NT2/D1 (cell line): ENCODE measurements around the gene C1orf216.
A peak's percentile ranks its signal among the peaks of the same experiment; 100 is the strongest.

Experiments
- DNase-seq: peaks from one replicate; pipeline ENCODE4 v3.0.0-alpha.2; 2011; ENCODE audit warnings: low read depth, low spot score
- H3K27me3 ChIP-seq: 2 replicates; pipeline ENCODE4 v1.6.0; 2011; ENCODE audit warnings: mild to moderate bottlenecking; ENCODE audit not compliant: insufficient read length, insufficient read depth
- H3K36me3 ChIP-seq: 2 replicates; pipeline ENCODE4 v1.6.1; 2011; ENCODE audit warnings: mild to moderate bottlenecking, low read length, mixed read lengths; ENCODE audit not compliant: insufficient read depth, insufficient read length
- H3K4me1 ChIP-seq: 2 replicates; pipeline ENCODE4 v1.5.1; 2011; ENCODE audit not compliant: insufficient read depth, insufficient read length
- H3K4me3 ChIP-seq: 2 replicates; pipeline ENCODE4 v1.5.1; 2011; ENCODE audit warnings: low read depth; ENCODE audit not compliant: insufficient read length
- H3K9ac ChIP-seq: 2 replicates; pipeline ENCODE4 v1.6.0; 2011; ENCODE audit warnings: low read depth; ENCODE audit not compliant: insufficient read length
- H3K9me3 ChIP-seq: 2 replicates; pipeline ENCODE4 v1.5.1; 2011; ENCODE audit warnings: mild to moderate bottlenecking, low read length; ENCODE audit not compliant: insufficient read depth
- SUZ12 ChIP-seq: IDR thresholded peaks from 2 replicates; pipeline ENCODE4 v1.6.1; 2011; ENCODE audit not compliant: insufficient read length, insufficient read depth; ENCODE audit errors: extremely low read depth
- YY1 ChIP-seq: IDR thresholded peaks from 2 replicates; pipeline ENCODE4 v1.6.1; 2011; ENCODE audit not compliant: insufficient read length, insufficient read depth
- ZNF274 ChIP-seq: IDR thresholded peaks from 2 replicates; pipeline ENCODE4 v1.6.1; 2011; ENCODE audit warnings: mild to moderate bottlenecking, low read depth, low read length

C1orf216 gene

DNA sequence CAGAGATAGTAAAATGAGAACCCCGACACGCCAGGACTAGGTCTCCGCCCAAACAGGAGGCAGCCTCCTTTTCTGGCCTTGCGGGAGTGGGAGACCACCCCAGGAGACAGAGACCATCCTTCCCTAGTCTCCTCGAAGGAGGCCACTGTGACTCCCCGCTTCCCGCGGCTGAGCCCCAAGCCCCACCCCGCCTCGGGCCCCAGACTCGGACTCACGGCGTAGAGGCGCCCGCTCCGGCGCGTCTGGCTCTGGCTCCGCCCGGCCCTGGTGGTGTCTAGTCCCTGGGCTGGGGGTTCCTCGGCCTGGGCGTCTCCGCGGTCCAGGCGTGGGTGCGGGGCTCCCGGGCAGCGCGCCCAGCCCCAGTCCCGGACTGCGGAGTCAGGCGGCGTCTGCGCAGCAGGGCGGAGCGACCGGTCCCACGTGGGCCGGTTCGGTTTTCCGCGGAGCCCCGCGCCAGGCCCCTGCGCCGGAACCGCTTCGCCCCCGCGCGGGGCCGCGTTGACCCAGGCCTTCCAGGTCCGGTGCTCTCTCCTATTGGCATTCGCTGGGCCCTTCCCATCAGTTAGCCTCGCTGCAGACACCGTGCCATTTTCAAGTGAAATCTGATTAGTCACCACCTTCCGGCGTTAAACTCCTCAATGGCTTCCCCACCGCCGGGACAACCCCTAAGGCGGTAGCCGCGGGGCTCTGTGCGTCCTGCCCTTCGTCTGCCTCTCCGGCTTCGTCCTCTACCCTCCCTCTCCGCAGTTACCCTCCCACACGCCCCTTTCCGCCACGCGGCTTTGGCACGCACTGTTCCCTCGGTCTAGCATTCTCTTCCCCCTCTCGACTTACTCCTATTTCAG, at the start of gene C1orf216:
TSS of gene C1orf216 (minus strand) at position 393 of the 845 bp plus-strand sequence. CDS start 2,563 bp downstream, outside the sequence.
- H3K9ac ChIP-seq, result peak within 1 kb of the TSS; percentile 94
- H3K36me3 ChIP-seq, result peaks cover 38% of the 10 kb centered on the region
- TF ChIP-seq YY1, result no peak
- TF ChIP-seq SUZ12, result no peak
- TF ChIP-seq ZNF274, result no peak
- peaks cover 20% of the 10 kb centered on the region for H3K4me1 ChIP-seq
- no peak for DNase-seq
- H3K27me3 ChIP-seq, result no peaks in the 10 kb centered on the region
- H3K9me3 ChIP-seq, result no peaks in the 10 kb centered on the region
- H3K4me3 ChIP-seq, result peak within 1 kb of the TSS; percentile 87

GRCh38 chr1:35764283-35764682, 45.6 kb upstream of the C1orf216 start:
- H3K36me3 ChIP-seq, result peaks cover 72% of the 10 kb centered on the region
- H3K4me1 ChIP-seq, result no peaks in the 10 kb centered on the region
- H3K27me3 ChIP-seq, result no peaks in the 10 kb centered on the region
- H3K4me3 ChIP-seq, result no peak overlapping the region
- H3K9me3 ChIP-seq, result no peaks in the 10 kb centered on the region
- TF ChIP-seq SUZ12 (no peak), ZNF274 (no peak), YY1 (no peak)
- DNase-seq, result no peak
- no peak overlapping the region for H3K9ac ChIP-seq

GRCh38 chr1:35763201-35763600, 44.5 kb upstream of the C1orf216 start:
- Histone ChIP-seq H3K9me3 (no peaks in the 10 kb centered on the region), H3K4me3 (no peak overlapping the region), H3K4me1 (no peaks in the 10 kb centered on the region), H3K9ac (no peak overlapping the region), H3K36me3 (peaks cover 83% of the 10 kb centered on the region), H3K27me3 (no peaks in the 10 kb centered on the region)
- DNase-seq, result no peak
- TF ChIP-seq YY1 (no peak), SUZ12 (no peak), ZNF274 (no peak)

DNA sequence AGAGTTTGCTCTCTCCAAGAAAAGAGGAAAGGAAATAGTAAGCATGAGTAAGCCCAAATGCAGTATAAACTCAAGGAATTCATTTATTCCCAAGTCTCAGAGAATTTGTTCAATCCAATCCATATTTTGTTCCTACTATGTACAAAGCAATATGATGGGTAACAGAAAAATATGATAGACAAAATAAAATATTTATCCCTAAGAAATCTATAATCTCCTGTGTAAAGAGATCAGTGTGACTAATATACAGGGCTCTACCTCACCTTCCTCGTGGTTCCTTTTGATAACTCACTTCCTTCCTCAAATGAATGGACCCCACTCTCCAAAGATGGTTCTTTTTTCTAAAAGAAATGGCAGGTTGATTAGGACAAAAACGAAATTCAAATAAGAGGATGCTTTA, 43.5 kb upstream of the C1orf216 start:
- no peak for DNase-seq
- Histone ChIP-seq H3K9ac (no peak overlapping the region), H3K36me3 (peaks cover 85% of the 10 kb centered on the region), H3K27me3 (no peaks in the 10 kb centered on the region), H3K4me3 (no peak overlapping the region), H3K9me3 (no peaks in the 10 kb centered on the region), H3K4me1 (no peaks in the 10 kb centered on the region)
- TF ChIP-seq SUZ12, result no peak
- no peak for TF ChIP-seq YY1
- no peak for TF ChIP-seq ZNF274

DNA sequence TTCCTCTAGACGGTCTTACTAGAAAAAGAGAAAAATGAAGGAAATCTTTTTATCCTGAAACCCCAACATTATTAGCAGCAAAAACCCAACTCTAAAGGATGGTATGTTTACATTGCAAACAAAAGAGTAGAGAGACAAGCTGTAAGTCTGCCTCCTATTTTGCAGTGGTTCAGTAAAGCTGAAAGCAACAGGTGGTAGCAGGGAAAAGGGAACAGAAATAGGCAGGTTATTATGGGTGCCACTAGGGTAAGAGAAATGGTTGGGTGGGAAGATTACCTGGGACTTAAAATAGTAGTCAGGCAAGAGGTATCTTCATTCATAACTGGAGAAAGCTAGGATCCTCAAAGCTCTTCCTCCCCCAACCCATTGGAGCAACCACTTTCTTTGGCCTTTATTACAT, 37.4 kb upstream of the C1orf216 start:
- H3K36me3 ChIP-seq, result peaks cover 90% of the 10 kb centered on the region
- TF ChIP-seq ZNF274 (no peak), SUZ12 (no peak), YY1 (no peak)
- H3K27me3 ChIP-seq, result no peaks in the 10 kb centered on the region
- H3K4me3 ChIP-seq, result no peak overlapping the region
- no peaks in the 10 kb centered on the region for H3K9me3 ChIP-seq
- H3K4me1 ChIP-seq, result no peaks in the 10 kb centered on the region
- no peak overlapping the region for H3K9ac ChIP-seq
- no peak for DNase-seq

DNA sequence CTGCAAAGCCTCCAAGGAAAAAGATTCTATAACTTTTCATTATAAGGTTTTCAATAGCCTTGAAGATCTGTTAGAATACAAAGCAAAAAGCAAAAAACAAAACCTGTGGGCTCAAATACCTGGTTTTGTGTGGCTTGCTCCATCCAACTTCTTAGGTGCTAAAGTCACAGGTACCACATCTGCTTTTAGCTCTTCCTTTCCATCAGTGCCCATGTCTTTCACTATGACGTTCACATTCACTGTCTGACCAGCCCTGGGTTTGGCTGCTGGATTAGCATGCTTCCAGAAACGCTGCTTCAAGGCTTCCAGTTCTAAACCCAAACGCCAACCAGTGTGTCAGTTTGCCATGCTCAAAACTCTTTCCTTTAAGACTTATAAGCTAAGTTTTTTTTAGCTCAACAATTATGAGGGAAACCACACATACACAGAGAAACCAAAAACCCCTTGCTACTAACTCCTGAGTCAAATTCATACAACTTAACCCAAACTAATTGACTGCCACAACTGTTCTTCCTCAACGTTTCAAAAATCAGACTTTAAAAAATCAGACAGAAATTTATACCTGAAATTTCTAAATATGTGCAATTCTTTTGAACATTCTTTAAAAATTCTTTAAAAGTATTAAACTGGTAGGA, 35.1 kb upstream of the C1orf216 start:
- Histone ChIP-seq H3K27me3 (no peaks in the 10 kb centered on the region), H3K9me3 (no peaks in the 10 kb centered on the region), H3K36me3 (peaks cover 91% of the 10 kb centered on the region), H3K9ac (no peak overlapping the region), H3K4me1 (no peaks in the 10 kb centered on the region), H3K4me3 (no peak overlapping the region)
- TF ChIP-seq SUZ12, result no peak
- TF ChIP-seq YY1, result no peak
- no peak for TF ChIP-seq ZNF274
- DNase-seq, result no peak

GRCh38 chr1:35748326-35748725, 29.6 kb upstream of the C1orf216 start:
- no peak overlapping the region for H3K9ac ChIP-seq
- no peak overlapping the region for H3K4me3 ChIP-seq
- no peaks in the 10 kb centered on the region for H3K9me3 ChIP-seq
- no peak for DNase-seq
- TF ChIP-seq YY1, result no peak
- TF ChIP-seq SUZ12, result no peak
- TF ChIP-seq ZNF274, result no peak
- H3K4me1 ChIP-seq, result no peaks in the 10 kb centered on the region
- peaks cover 92% of the 10 kb centered on the region for H3K36me3 ChIP-seq
- no peaks in the 10 kb centered on the region for H3K27me3 ChIP-seq
